ENCODE measurements around the gene LRRC3C.
"Not testable (repeated sequence)": the region's sequence is repeated elsewhere in the genome, so short reads cannot be mapped to it uniquely, and the experiment has no call there.

LRRC3C gene

DNA sequence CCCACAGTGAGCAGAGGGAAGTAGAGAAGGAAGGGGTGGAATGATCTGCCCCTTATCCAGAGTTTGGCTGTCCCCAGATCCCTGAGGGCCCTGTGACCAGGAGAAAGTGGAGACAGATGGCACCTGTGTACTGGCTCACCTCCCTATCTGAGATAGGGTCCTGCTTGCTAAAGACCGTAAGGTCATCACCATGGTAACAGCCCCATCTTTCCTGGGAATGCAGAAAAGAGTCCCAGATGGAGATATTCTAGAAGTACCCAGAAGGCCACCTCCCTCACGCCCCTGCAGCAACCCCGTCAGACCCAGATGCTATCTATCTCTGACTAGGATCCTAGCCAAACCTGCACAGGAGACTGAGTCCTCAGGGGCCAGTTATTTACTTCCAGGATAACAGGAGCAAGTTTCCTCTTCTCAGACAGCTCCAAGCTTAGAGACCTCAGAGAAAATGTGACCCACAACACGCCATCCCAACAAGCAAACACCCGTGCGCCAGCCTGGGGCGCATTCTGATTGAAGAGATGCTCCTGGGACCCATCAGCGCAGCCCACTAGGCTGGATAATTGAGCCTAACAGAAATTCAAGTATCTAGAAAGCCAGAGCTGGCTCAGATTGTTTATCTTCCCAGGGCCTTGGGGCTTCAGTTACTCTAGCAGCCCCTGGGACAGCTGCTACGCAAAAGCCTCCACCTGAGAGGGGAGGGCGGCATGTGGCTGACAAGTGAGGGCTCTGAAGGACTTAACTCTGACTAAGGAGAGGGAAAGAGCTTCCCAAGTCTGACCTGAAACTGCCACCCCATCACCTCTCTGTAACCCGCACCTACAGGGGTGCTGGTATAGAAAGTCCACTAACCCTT, 2.0 kb upstream of the LRRC3C start:
- no peak for DNase-seq

DNA sequence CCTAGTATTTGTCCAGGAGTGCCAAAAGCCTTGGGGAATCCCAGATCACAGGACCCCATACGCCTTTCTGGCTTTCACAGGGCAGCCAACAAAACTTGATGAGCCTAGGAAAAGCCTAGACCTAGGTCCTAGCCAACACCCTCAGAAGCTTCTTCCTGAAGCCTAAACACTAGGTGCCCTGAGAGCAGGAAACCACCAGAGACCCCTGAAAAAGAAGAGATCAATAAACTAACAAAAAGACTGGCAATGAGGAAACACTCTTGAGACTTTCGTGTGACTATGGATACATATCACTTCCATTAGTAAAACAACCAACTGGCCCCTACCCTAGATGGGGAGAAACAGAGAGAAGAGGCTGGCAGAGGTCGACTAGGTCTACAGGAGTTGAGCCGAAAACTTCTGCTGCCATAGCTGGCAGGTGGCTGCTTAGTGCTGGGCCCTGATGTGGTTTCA, 1.4 kb upstream of the LRRC3C start:
- no peak for DNase-seq

- peak in 1 of 2 donors; percentile 30 for DNase-seq
Measured at GRCh38 chr17:39926588-39927100, 888 bp upstream of the LRRC3C start.

DNA sequence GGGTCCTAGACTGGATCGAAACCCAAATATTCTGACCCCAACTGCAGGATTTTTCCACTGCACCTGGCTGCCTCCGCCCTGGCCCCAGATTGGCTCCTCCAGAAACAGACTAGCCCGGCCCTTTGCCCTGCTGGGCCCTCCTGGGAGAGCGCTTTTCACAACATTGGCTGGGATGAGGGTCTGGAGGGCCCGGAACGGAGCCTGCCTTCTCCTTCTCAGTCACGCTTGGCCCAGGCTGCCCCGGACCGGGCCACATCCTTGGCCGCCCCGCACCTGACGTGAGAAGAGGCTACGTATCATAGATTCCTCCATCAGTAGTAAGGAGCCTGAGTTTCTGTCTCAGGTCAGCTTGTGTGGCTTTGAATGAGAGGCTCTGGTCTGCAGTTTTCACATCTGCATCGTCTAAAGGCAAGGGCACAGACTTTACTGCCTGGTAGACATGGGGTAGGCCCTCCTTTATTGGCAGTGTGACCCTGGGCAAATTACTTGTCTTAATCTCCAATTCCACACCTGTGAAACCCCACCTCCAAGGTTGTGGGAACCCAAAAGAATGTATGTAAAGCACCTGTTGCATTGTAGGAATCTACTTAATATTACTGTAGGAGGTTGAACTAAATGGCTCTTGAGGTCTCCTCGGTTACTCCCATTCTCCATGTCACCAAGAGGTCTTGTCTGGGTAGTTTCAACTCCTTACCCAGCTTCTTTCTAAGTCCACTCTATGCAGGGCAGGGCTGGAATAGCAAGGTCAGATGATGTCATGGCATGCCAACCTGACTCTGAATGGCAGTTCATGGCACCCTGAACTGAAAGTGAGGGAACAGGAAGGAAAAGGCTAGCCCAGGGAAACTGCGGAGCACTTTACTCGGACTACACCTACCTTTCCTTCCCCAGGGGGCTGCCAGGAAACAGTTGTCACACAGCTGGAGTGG, 661 bp downstream of the LRRC3C start:
- DNase-seq: no peak

GRCh38 chr17:39928858-39929645, 1.5 kb downstream of the LRRC3C start:
- no peak for DNase-seq

- no peak for DNase-seq
Measured at GRCh38 chr17:39929646-39930407, 2.3 kb downstream of the LRRC3C start.

- DNase-seq: no peak
Measured at GRCh38 chr17:39933912-39934311, 6.4 kb downstream of the LRRC3C start.

DNA sequence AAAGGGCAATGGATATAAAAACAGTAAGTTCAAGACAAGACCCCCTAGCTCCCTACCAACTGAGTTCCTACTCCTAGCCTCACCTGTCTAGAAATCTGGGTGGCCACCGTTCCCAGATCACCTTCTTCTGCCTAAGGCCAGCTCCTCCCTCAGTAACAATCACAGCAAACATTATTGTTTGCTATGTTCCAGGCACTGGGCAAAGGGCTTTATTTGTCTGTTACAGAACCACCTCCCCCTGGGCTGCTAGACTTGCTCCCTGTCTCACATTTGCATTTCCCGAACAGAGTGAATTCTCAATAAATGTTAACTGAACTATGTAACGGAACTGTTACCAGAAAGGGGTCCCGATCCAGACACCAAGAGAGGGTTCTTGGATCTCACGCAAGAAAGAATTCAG, 6.8 kb downstream of the LRRC3C start:
- no peak for DNase-seq

GRCh38 chr17:39935909-39936308, 8.4 kb downstream of the LRRC3C start:
- DNase-seq: no peak

GRCh38 chr17:39937447-39937846, 9.9 kb downstream of the LRRC3C start:
- DNase-seq: no peak

DNA sequence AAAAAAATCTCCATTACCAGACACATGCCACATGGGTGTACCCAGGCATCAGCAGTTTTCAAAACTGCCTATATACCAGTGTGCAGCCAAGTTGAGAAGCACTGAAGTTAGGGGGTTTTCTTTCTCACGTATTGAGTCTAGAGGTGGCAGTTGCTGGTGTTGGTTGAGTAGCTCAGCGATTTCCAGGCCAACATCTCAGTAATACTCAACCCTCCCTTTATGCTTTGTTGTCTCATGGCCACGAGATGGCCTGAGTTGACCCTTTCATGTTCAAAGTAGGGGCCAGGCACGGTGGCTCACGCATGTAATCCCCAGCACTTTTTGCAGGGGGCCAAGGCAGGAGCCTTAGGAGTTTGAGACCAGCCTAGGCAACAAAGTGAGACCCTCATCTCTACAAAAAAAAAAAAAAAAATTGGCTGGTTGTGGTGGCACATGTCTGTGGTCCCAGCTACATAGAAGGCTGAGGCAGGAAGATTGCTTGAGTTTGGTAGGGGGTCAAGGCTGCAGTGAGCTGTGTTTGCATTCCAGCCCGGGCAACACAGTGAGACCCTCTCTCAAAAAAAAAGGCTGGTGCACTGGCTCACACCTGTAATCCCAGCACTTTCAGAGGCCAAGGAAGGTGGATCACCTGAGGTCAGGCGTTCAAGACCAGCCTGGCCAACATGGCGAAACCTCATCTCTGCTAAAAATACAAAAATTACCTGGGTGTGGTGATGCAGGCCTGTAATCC, 10.8 kb downstream of the LRRC3C start:
- DNase-seq: no peak

- DNase-seq: no peak
Measured at GRCh38 chr17:39939106-39939505, 11.6 kb downstream of the LRRC3C start.

DNA sequence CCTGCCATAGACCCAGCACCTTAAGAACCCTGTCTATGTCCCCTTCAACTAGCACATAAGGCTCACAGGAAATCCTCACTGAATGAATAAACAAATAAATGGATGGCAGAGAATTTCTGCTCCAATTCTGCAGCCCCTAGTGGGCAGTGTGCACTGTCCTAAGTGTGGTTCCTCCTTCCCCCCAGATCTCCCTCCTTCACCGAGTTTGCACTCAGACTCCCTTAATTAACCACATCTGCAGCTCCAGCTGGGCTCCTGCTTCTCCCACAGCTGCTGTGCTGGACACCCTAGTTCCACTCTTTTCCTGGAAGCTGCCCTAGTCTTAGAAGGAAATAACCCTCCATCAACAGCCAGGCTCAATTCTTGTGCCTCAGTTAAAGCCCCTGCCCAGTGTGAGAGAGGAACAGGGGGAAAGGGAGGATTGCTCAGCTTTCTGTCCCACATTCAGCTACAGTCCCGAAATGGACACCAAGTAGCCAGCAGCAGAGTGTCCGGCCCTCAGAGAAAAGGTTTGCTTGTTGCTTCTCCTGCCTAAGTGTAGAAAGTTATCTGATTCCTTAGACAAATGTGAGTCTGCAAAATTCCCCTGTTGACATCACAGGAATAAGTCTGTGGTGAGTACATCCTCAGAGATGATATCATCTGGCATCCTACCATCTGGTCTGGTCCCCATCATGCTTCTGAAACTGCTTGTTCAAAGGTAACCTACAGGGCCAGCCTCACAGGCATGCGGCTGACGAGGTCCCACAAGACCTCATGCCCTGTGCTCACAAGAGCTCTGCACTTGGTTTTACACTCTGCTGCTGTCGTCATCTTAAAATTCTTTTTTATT, 12.3 kb downstream of the LRRC3C start:
- DNase-seq: no peak

- DNase-seq: no peak
Measured at GRCh38 chr17:39943702-39944392, 16.3 kb downstream of the LRRC3C start.

GRCh38 chr17:39944393-39944711, 16.8 kb downstream of the LRRC3C start:
- no peak for DNase-seq

- DNase-seq: no peak
Measured at GRCh38 chr17:39946551-39947330, 19.2 kb downstream of the LRRC3C start.

DNA sequence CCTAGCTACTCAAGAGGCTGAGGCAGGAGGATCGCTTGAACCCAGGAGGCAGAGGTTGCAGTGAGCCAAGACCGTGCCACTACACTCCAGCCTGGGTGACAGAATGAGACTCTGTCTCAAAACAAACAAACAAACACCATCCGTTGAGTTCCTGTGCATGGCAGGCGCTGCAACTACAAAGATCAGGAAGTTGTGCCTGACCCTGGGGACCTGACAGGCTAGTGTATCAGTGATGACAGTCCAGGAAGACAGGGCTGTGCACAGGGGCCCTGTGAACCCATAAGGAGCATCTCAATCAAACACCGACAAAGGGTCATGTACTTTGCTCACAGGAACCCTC, 20.9 kb downstream of the LRRC3C start:
- DNase-seq: not testable (repeated sequence)

- DNase-seq: no peak
Measured at GRCh38 chr17:39949028-39949427, 21.5 kb downstream of the LRRC3C start.

DNA sequence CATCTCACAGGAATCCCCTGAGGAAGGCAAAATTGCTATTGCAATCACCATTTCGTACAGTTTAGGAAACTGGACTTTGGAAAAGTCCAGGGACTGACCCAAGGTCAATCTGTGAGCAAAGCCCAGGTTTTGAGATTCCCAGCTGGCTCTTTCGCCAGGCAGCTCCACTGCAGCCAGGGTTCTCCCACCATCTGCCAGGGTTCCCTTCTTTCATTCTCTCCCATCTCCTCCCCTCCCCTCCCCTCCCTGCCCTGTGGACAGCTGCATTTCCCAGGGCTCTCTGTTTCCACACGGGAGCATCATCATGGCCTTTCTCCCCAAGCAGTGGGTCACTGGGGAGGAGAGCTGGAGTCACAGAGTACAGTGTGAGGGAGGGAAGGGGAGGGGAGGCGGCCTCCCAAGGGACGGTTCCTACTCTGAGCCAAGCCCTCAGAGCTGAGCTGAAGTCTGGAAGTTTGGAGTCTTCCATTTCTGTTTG, 23.4 kb downstream of the LRRC3C start:
- no peak for DNase-seq
